GM20000 (cell line): Measurements from ENCODE around the gene SEMA4D.

ENCODE experiments used
- DNase-seq: peaks from one replicate; pipeline ENCODE4 v3.0.0; 2012; ENCODE audit warnings: low spot score
- TF ChIP-seq, protein P1 (sequence below): IDR thresholded peaks from 2 replicates; pipeline ENCODE4 v1.5.1; 2012; ENCODE audit warnings: mild to moderate bottlenecking, control low read depth; ENCODE audit errors: extremely low read depth, missing control alignments

The SEMA4D gene

DNA sequence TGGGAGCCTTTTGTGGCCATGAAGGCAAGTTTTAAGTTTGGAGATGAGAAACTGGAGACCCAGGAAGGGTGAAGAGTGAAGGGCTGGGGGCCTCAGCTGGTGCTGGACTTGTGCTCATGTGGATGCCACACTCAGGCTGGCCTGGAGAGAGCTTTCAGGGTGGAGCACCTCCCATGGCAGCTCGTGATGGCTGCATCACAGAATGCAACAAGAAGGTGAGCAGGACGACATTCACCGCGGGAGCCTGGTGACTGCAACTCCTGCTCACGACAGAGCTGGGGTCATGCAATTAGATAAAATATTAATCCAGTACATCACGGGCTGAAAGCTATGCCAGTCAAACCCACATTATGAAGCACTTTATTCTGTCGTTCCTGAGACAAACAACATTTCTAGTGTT is 59.7 kb downstream of the SEMA4D start:
- DNase-seq, result no peak
- TF ChIP-seq, protein P1, sequence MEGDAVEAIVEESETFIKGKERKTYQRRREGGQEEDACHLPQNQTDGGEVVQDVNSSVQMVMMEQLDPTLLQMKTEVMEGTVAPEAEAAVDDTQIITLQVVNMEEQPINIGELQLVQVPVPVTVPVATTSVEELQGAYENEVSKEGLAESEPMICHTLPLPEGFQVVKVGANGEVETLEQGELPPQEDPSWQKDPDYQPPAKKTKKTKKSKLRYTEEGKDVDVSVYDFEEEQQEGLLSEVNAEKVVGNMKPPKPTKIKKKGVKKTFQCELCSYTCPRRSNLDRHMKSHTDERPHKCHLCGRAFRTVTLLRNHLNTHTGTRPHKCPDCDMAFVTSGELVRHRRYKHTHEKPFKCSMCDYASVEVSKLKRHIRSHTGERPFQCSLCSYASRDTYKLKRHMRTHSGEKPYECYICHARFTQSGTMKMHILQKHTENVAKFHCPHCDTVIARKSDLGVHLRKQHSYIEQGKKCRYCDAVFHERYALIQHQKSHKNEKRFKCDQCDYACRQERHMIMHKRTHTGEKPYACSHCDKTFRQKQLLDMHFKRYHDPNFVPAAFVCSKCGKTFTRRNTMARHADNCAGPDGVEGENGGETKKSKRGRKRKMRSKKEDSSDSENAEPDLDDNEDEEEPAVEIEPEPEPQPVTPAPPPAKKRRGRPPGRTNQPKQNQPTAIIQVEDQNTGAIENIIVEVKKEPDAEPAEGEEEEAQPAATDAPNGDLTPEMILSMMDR, result no peak

- TF ChIP-seq, protein P1, result no peak
- DNase-seq, result no peak
Observed at GRCh38 chr9:89437772-89438171, 60.1 kb downstream of the SEMA4D start.

- TF ChIP-seq, protein P1, result no peak
- DNase-seq, result no peak
Observed at GRCh38 chr9:89436963-89437625, 60.8 kb downstream of the SEMA4D start.

- TF ChIP-seq, protein P1, result no peak
- DNase-seq, result no peak
Observed at GRCh38 chr9:89436326-89436725, 61.6 kb downstream of the SEMA4D start.

DNA sequence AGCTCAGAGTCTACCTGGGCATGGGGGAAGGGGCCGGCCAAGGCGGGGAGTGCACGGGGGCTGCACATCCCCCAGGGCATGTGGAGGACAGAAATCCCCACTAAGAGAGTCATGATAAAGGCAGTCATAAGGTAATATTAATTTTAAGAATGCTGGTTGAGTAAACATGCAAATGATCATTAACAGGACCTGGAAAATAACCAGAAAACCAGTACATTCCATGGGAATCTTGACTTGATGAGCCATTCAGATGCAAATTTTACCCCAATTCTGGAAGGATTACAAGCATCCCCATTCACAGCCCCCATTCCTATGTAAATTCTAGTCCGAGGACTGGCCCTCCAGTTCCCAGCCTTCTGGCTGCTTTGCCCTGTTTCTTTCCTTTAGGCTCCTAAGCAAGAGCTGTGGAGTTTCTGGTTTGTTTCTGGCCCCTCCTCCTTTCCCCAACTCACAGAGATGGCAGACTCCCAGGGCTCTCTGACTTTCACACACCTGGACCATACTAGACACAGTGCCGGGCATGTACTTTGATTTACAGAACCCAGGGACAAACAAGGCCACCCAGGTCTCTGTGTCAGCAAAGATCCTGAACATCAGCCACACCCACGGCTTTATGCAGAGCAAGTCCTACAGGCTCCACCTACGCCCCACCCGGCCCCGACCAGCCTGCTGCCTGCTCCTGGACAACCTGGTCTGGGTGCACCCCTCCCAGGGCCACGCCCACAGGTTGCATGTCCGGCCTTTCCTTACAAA is 62.7 kb downstream of the SEMA4D start:
- TF ChIP-seq, protein P1, result no peak
- DNase-seq, result no peak

GRCh38 chr9:89434636-89435035 is 63.3 kb downstream of the SEMA4D start:
- TF ChIP-seq, protein P1, result no peak
- no peak for DNase-seq

DNA sequence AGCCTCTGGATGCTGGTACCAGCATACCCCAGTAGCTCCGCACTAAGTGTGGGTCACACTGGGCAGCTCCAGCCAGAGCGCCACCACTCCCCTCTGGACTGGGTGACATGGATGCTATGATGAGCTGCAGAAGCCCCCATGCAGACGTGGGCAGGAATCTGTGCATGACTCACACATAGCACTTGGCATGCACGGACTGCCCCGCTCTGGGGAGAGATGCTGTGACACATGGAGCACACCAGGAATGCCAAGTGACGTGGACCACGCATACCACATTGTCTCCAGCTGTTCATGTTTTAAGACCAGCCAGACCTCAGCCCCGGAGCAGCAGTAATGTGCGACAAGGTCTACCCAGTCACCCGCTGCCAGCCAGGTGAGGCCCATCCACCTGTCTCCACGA is 64.1 kb downstream of the SEMA4D start:
- DNase-seq, result no peak
- TF ChIP-seq, protein P1, result no peak
